DOHH2 (cell line): ENCODE results near the gene RND3.

ENCODE experiments used
- H3F3A ChIP-seq: fragments of 200-600 bp; sonication (generic), shearing (Covaris generic); 2 replicates; pipeline ENCODE4 v1.6.0; 2016; ENCODE audit warnings: antibody characterized with exemption, mild to moderate bottlenecking; ENCODE audit not compliant: control insufficient read depth, insufficient read depth
- H3K27ac ChIP-seq: fragments of 200-600 bp; sonication (generic); 2 replicates; pipeline ENCODE4 v1.5.1; 2014; ENCODE audit warnings: low read depth, mild to moderate bottlenecking, low read length, moderate library complexity
- H3K27me3 ChIP-seq: fragments of 200-600 bp; sonication (generic); 2 replicates; pipeline ENCODE4 v1.6.1; 2014; ENCODE audit warnings: mild to moderate bottlenecking, low read length, mixed read lengths; ENCODE audit not compliant: control insufficient read depth
- H3K36me3 ChIP-seq: fragments of 200-600 bp; sonication (generic); 2 replicates; pipeline ENCODE4 v1.6.1; 2014; ENCODE audit warnings: mild to moderate bottlenecking, low read length, moderate library complexity, mixed read lengths; ENCODE audit not compliant: control insufficient read depth
- H3K4me1 ChIP-seq: fragments of 200-600 bp; sonication (generic); 2 replicates; pipeline ENCODE4 v1.6.1; 2014; ENCODE audit warnings: mild to moderate bottlenecking, low read length, mixed read lengths; ENCODE audit not compliant: control insufficient read depth
- H3K4me2 ChIP-seq: fragments of 200-600 bp; sonication (generic); 2 replicates; pipeline ENCODE4 v1.6.0; 2014; ENCODE audit warnings: mild to moderate bottlenecking, low read length, moderate library complexity
- H3K4me3 ChIP-seq: fragments of 200-600 bp; sonication (generic); 2 replicates; pipeline ENCODE4 v1.5.1; 2014; ENCODE audit warnings: mild to moderate bottlenecking, low read length, mixed read lengths
- H3K79me2 ChIP-seq: fragments of 200-600 bp; sonication (generic); 2 replicates; pipeline ENCODE4 v1.6.1; 2014; ENCODE audit warnings: mild to moderate bottlenecking, low read length, mixed read lengths; ENCODE audit not compliant: control insufficient read depth
- H3K9me2 ChIP-seq: fragments of 200-600 bp; sonication (generic); replicated peaks from 2 replicates; pipeline ENCODE4 v1.6.1; 2014; ENCODE audit warnings: mild to moderate bottlenecking, low read length, mixed read lengths; ENCODE audit not compliant: control insufficient read depth
- H3K9me3 ChIP-seq: fragments of 200-600 bp; sonication (generic); 2 replicates; pipeline ENCODE4 v1.6.1; 2014; ENCODE audit warnings: antibody characterized with exemption, low read length, mixed read lengths; ENCODE audit not compliant: control insufficient read depth, insufficient read depth
- H4K20me1 ChIP-seq: fragments of 200-600 bp; sonication (generic); 2 replicates; pipeline ENCODE4 v1.6.0; 2014; ENCODE audit warnings: low read depth, mild to moderate bottlenecking, antibody characterized with exemption, low read length, moderate library complexity; ENCODE audit not compliant: control insufficient read depth, insufficient read depth
- EZH2phosphoT487 ChIP-seq: fragments of 200-600 bp; sonication (generic); IDR thresholded peaks from 2 replicates; pipeline ENCODE4 v1.6.1; 2017; ENCODE audit warnings: borderline replicate concordance, mild to moderate bottlenecking, antibody characterized with exemption, low read length, moderate library complexity, mixed read lengths
- TF ChIP-seq, protein P1 (sequence below): fragments of 200-600 bp; sonication (generic); IDR thresholded peaks from one replicate; pipeline ENCODE4 v1.5.1; 2014; ENCODE audit warnings: antibody characterized with exemption, mild to moderate bottlenecking, low read depth, low read length; ENCODE audit not compliant: poor library complexity, severe bottlenecking

Gene RND3

DNA sequence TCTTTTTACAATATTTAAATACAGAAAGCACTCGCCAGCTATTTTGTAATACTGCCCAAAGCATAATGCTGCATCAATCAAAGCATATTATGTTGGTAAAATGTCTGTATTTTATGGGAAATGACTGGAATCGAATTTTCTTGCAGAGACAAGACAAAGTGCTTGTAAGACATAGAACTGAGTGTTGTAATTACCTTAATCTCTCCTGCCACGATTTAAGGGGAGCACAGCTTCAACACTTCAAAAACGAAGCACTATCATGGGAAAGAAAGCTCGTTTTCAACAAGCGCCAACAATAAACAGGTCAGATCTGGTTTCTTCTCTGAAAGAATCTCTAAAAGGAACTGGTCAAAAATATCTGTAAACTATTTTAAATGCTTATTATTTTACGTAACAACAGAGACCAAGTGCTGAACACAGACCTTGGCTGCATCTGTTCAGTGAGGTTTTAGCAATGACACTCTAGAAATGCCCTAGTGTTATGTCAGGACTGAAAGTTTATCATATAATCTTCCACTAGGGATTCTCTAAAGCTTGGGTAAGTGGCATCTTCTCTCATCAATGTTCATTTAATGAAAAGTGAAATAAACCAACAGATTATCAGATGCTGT, 19.0 kb downstream of the RND3 start:
- Histone ChIP-seq H3K27ac (no peak overlapping the region), H3K36me3 (no peaks in the 10 kb centered on the region), H3K9me2 (no peaks in the 10 kb centered on the region), H3K79me2 (no peaks in the 10 kb centered on the region), H3K9me3 (no peaks in the 10 kb centered on the region), H4K20me1 (no peaks in the 10 kb centered on the region), H3F3A (no peaks in the 10 kb centered on the region), H3K4me2 (no peak overlapping the region), H3K4me3 (no peak overlapping the region), H3K27me3 (no peaks in the 10 kb centered on the region), H3K4me1 (no peaks in the 10 kb centered on the region)
- TF ChIP-seq, protein P1, sequence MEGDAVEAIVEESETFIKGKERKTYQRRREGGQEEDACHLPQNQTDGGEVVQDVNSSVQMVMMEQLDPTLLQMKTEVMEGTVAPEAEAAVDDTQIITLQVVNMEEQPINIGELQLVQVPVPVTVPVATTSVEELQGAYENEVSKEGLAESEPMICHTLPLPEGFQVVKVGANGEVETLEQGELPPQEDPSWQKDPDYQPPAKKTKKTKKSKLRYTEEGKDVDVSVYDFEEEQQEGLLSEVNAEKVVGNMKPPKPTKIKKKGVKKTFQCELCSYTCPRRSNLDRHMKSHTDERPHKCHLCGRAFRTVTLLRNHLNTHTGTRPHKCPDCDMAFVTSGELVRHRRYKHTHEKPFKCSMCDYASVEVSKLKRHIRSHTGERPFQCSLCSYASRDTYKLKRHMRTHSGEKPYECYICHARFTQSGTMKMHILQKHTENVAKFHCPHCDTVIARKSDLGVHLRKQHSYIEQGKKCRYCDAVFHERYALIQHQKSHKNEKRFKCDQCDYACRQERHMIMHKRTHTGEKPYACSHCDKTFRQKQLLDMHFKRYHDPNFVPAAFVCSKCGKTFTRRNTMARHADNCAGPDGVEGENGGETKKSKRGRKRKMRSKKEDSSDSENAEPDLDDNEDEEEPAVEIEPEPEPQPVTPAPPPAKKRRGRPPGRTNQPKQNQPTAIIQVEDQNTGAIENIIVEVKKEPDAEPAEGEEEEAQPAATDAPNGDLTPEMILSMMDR: no peak
- TF ChIP-seq EZH2phosphoT487: no peak

DNA sequence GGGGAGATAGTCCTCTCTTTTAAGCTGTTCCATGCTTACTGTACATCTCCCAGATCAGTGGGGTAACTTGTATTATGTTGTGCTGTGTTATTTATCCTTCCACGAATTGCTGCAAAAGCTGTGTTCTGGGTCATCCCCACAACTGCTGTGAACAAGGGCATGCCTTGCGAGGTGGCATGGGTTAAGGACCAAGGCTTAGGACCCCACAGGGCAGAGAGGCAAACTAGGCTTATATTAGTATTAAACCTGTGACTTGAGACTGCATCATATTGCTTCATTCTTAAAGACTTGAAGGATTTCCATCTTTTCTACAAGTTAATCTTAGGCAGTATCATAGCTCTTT, 19.9 kb downstream of the RND3 start:
- Histone ChIP-seq H3K4me2 (no peak overlapping the region), H3F3A (no peaks in the 10 kb centered on the region), H3K4me3 (no peak overlapping the region), H4K20me1 (no peaks in the 10 kb centered on the region), H3K9me2 (no peaks in the 10 kb centered on the region), H3K27me3 (no peaks in the 10 kb centered on the region), H3K9me3 (no peaks in the 10 kb centered on the region), H3K36me3 (no peaks in the 10 kb centered on the region), H3K27ac (no peak overlapping the region), H3K79me2 (no peaks in the 10 kb centered on the region), H3K4me1 (no peaks in the 10 kb centered on the region)
- TF ChIP-seq, protein P1: no peak
- no peak for TF ChIP-seq EZH2phosphoT487

DNA sequence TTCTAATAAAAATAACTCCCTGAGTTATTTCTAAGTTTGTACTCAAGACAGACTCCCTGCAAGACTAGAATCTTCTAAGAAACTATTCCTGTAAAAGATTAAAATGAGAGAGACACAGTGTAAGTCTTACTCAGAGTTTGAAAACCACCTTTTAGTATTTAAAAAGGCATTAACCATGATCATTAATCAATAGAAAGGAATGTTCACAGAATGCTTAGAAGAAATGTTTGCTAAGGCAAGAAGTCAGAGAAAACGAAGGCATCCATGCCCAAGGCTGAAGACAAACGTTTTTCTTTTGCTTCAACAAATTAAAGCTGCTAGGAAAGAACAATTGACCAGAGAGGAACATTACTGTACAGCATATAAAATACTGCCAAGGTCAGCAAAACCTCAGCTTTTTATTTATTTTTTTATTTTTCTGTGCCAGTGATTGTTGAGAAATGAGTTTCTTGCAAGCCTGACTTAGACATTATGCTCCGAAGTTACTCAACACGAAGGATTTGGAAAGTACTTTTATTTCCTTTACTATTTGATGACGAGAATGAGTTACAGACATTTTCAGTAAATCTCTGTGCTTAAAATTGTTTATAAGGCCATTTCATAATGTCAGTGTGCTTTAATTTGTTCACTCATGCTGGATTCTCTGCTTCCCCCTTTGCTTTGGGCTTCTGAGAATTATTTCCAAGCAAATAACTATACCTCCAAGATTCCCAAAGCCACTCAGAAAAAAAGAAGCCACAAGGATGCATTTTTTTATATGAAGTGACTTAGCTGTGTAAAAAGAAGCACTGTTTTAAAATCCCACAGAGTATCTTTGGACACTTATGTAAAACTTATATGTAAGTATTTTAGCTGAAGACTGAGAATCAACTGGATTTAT, 20.5 kb downstream of the RND3 start:
- H3K9me2 ChIP-seq: no peaks in the 10 kb centered on the region
- H3K9me3 ChIP-seq: no peaks in the 10 kb centered on the region
- H3K79me2 ChIP-seq: no peaks in the 10 kb centered on the region
- no peak overlapping the region for H3K4me2 ChIP-seq
- no peaks in the 10 kb centered on the region for H3F3A ChIP-seq
- H3K4me1 ChIP-seq: no peaks in the 10 kb centered on the region
- no peaks in the 10 kb centered on the region for H3K27me3 ChIP-seq
- no peak overlapping the region for H3K27ac ChIP-seq
- no peak for TF ChIP-seq EZH2phosphoT487
- TF ChIP-seq, protein P1: no peak
- H3K36me3 ChIP-seq: no peaks in the 10 kb centered on the region
- no peaks in the 10 kb centered on the region for H4K20me1 ChIP-seq
- no peak overlapping the region for H3K4me3 ChIP-seq
